HepG2 (cell line): Measurements from ENCODE around the gene SLC38A1. TPM values are rescaled to one million over a fixed set of nuclear protein-coding genes. Genes with fewer than 3 reads are reported as not detected.

Source experiments
- AKAP8 ChIP-seq: sonication (generic); formaldehyde crosslinking; IDR thresholded peaks from 2 replicates; pipeline ENCODE4 v1.5.1; 2020; ENCODE audit warnings: mild to moderate bottlenecking, missing genetic modification reagents
- ATRX ChIP-seq: sonication (generic); formaldehyde crosslinking; IDR thresholded peaks from 2 replicates; pipeline ENCODE4 v1.4.0; 2020; ENCODE audit warnings: missing genetic modification reagents, borderline replicate concordance
- BCL6 ChIP-seq: IDR thresholded peaks from 2 replicates; pipeline ENCODE4 v1.6.1; 2016; ENCODE audit warnings: missing genetic modification reagents, missing compliant biosample characterization
- CSRNP1 ChIP-seq: sonication (generic); formaldehyde crosslinking; IDR thresholded peaks from 2 replicates; pipeline ENCODE4 v1.8.1; 2023; ENCODE audit warnings: mild to moderate bottlenecking, missing genetic modification reagents
- EED ChIP-seq: sonication (generic); formaldehyde crosslinking; IDR thresholded peaks from 2 replicates; pipeline ENCODE4 v1.5.0; 2020; ENCODE audit warnings: mild to moderate bottlenecking, missing genetic modification reagents
- KDM1A ChIP-seq: IDR thresholded peaks from 2 replicates; pipeline ENCODE4 v1.6.1; 2016; ENCODE audit warnings: missing compliant biosample characterization
- MTERF4 ChIP-seq: sonication (generic); formaldehyde crosslinking; IDR thresholded peaks from 2 replicates; pipeline ENCODE4 v1.8.0; 2023; ENCODE audit warnings: mild to moderate bottlenecking, missing genetic modification reagents
- NBN ChIP-seq: fragments of 450-650 bp; conservative IDR thresholded peaks from 2 replicates; pipeline ENCODE4 v1.6.1; 2017
- NCOA2 ChIP-seq: sonication (generic); formaldehyde crosslinking; IDR thresholded peaks from 2 replicates; pipeline ENCODE4 v1.8.0; 2022; ENCODE audit warnings: inconsistent platforms
- NFRKB ChIP-seq: fragments of 450-650 bp; IDR thresholded peaks from 2 replicates; pipeline ENCODE4 v1.6.1; 2017
- PBX2 ChIP-seq: IDR thresholded peaks from 2 replicates; pipeline ENCODE4 v1.6.1; 2016; ENCODE audit warnings: control low read depth
- RCOR2 ChIP-seq: IDR thresholded peaks from 2 replicates; pipeline ENCODE4 v1.6.1; 2016; ENCODE audit warnings: missing biosample characterization, missing genetic modification reagents
- SALL1 ChIP-seq: sonication (generic); formaldehyde crosslinking; IDR thresholded peaks from 2 replicates; pipeline ENCODE4 v1.8.0; 2022; ENCODE audit warnings: mild to moderate bottlenecking, missing genetic modification reagents
- SNAI1 ChIP-seq: sonication (generic); formaldehyde crosslinking; IDR thresholded peaks from 2 replicates; pipeline ENCODE4 v1.5.0; 2020; ENCODE audit warnings: mild to moderate bottlenecking, missing genetic modification reagents, borderline replicate concordance
- TRIM22 ChIP-seq: fragments of 450-650 bp; IDR thresholded peaks from 2 replicates; pipeline ENCODE4 v1.6.1; 2017
- ZBTB21 ChIP-seq: sonication (generic); formaldehyde crosslinking; IDR thresholded peaks from 2 replicates; pipeline ENCODE4 v1.4.0; 2020; ENCODE audit warnings: missing genetic modification reagents
- ZBTB26 ChIP-seq: IDR thresholded peaks from 2 replicates; pipeline ENCODE4 v1.6.1; 2016; ENCODE audit warnings: missing compliant biosample characterization, missing genetic modification reagents, borderline replicate concordance
- ZNF20 ChIP-seq: sonication (generic); formaldehyde crosslinking; IDR thresholded peaks from 2 replicates; pipeline ENCODE4 v1.4.0; 2020; ENCODE audit warnings: mild to moderate bottlenecking, moderate library complexity, missing genetic modification reagents
- ZNF230 ChIP-seq: sonication (generic); formaldehyde crosslinking; IDR thresholded peaks from 2 replicates; pipeline ENCODE4 v1.4.0; 2020; ENCODE audit warnings: mild to moderate bottlenecking, missing genetic modification reagents
- ZNF432 ChIP-seq: sonication (generic); formaldehyde crosslinking; IDR thresholded peaks from 2 replicates; pipeline ENCODE4 v1.5.0; 2020; ENCODE audit warnings: missing genetic modification reagents, mild to moderate bottlenecking, borderline replicate concordance
- ZNF547 ChIP-seq: sonication (generic); formaldehyde crosslinking; IDR thresholded peaks from 2 replicates; pipeline ENCODE4 v1.5.1; 2020; ENCODE audit warnings: mild to moderate bottlenecking, missing genetic modification reagents
- ZNF580 ChIP-seq: IDR thresholded peaks from 2 replicates; pipeline ENCODE4 v1.6.1; 2016; ENCODE audit warnings: low read depth, borderline replicate concordance
- ZNF589 ChIP-seq: sonication (generic); formaldehyde crosslinking; conservative IDR thresholded peaks from 2 replicates; pipeline ENCODE4 v1.8.0; 2022; ENCODE audit warnings: mild to moderate bottlenecking, moderate library complexity, missing genetic modification reagents
- ZNF7 ChIP-seq: IDR thresholded peaks from 2 replicates; pipeline ENCODE4 v1.6.1; 2016; ENCODE audit warnings: missing biosample characterization, missing genetic modification reagents
- ZNF768 ChIP-seq: sonication (generic); formaldehyde crosslinking; IDR thresholded peaks from 2 replicates; pipeline ENCODE4 v1.4.0; 2020; ENCODE audit warnings: missing genetic modification reagents
- polyA plus RNA-seq, 8 experiments: library from polyadenylated mRNA; depleted of rRNA in 3 of 8; stranded (reverse) in 7 of 8; unstranded in 1 of 8; fragments of >200 nt; fragmentation: Illumina TruSeq in 4 of 8; extraction: Trizol in 4 of 8; gene quantifications; 2 replicates each; pipeline versions ENCODE4 v1.2.1 to v1.2.3, GENCODE V29; 2011 to 2016; ENCODE audit warnings: low read depth in 4 of 8, missing spikeins in 1 of 8, mixed read lengths in 1 of 8; ENCODE audit not compliant: insufficient read depth in 1 of 8
- total RNA-seq, 5 experiments: library from RNA; depleted of rRNA; stranded (reverse); fragments of >200 nt; fragmentation: Illumina TruSeq; extraction: Trizol; gene quantifications; 2 replicates each; pipeline ENCODE4 v1.2.3, GENCODE V29; 2016; ENCODE audit warnings: low read depth in 1 of 5

SLC38A1 gene
- total and polyA plus RNA-seq, 2 of the 13 experiments (the other 11 are each of a cell fraction or from before 2014, with no cell fraction given) = 47.0 to 50.6 TPM

GRCh38 chr12:46268583-46269428 is at the start of gene SLC38A1 (continued):
- TF ChIP-seq ZNF589 (CRISPR knock-in tag) (peak; percentile 72; the same call in 1 of the 2 replicates), NBN (no peak), TRIM22 (no peak), NFRKB (no peak), ZNF547 (peak; percentile 97), ZNF20 (no peak), ZNF230 (peak; percentile 90), RCOR2 (CRISPR knock-in tag) (peak; percentile 13; the same call in 1 of the 2 replicates), ZBTB21 (CRISPR knock-in tag) (no peak), ZNF432 (CRISPR knock-in tag) (0 out of 2 replicates have a peak, but pooled peaks have one; percentile 82), NCOA2 (CRISPR knock-in tag) (peak; percentile 49; the same call in 1 of the 2 replicates), BCL6 (CRISPR knock-in tag) (peak; percentile 13; the same call in 1 of the 2 replicates), CSRNP1 (CRISPR knock-in tag) (no peak), MTERF4 (CRISPR knock-in tag) (peak; percentile 88), ZNF580 (CRISPR knock-in tag) (no peak; the same call in 1 of the 2 replicates), ZBTB26 (CRISPR knock-in tag) (peak; percentile 73; the same call in 1 of the 2 replicates), KDM1A (no peak), ZNF768 (CRISPR knock-in tag) (no peak), SALL1 (CRISPR knock-in tag) (peak; percentile 92), ATRX (CRISPR knock-in tag) (no peak), PBX2 (CRISPR knock-in tag) (no peak), SNAI1 (CRISPR knock-in tag) (peak; percentile 97), AKAP8 (CRISPR knock-in tag) (peak; percentile 59; the same call in 1 of the 2 replicates), EED (CRISPR knock-in tag) (peak; percentile 99), ZNF7 (peak; percentile 69)
